Stimulated activated CD4-positive, alpha-beta T cell treated with anti-CD3 and anti-CD28 coated beads, TNF-alpha, amount 100 ng/mL, for 4 hours (primary cell): ENCODE data around the gene THRB.
"Not testable (repeated sequence)": the region's sequence is repeated elsewhere in the genome, so short reads cannot be mapped to it uniquely, and the experiment has no call there.

Experiments
- DNase-seq, 3 experiments: peaks; one replicate each; pipeline ENCODE4 v3.0.0-alpha.2; 2020; ENCODE audit warnings: low read depth in 3 of 3

THRB gene

GRCh38 chr3:24405057-24405456 is 89.6 kb downstream of the THRB start:
- DNase-seq, result no peak

- DNase-seq, result no peak
Measured at GRCh38 chr3:24401811-24402185, 92.9 kb downstream of the THRB start.

- DNase-seq, result no peak
Measured at GRCh38 chr3:24401090-24401810, 93.4 kb downstream of the THRB start.

GRCh38 chr3:24400450-24400849 is 94.2 kb downstream of the THRB start:
- DNase-seq, result no peak

- no peak for DNase-seq
Measured at GRCh38 chr3:24400015-24400414, 94.6 kb downstream of the THRB start.

- no peak for DNase-seq
Measured at GRCh38 chr3:24399614-24400013, 95.0 kb downstream of the THRB start.

GRCh38 chr3:24398712-24399111 is 95.9 kb downstream of the THRB start:
- DNase-seq, result not testable (repeated sequence)

GRCh38 chr3:24396338-24396737 is 98.3 kb downstream of the THRB start:
- no peak for DNase-seq

- DNase-seq, result no peak
Measured at GRCh38 chr3:24394754-24395153, 99.9 kb downstream of the THRB start.

- DNase-seq, result no peak
Measured at GRCh38 chr3:24393316-24393715, 101.3 kb downstream of the THRB start.

- DNase-seq, result no peak
Measured at GRCh38 chr3:24390169-24391130, 104.2 kb downstream of the THRB start.

GRCh38 chr3:24389108-24390090 is 105.3 kb downstream of the THRB start:
- DNase-seq, result no peak

- DNase-seq, result no peak
Measured at GRCh38 chr3:24388611-24389010, 106.0 kb downstream of the THRB start.

GRCh38 chr3:24388159-24388558 is 106.5 kb downstream of the THRB start:
- no peak for DNase-seq

GRCh38 chr3:24387493-24387892 is 107.2 kb downstream of the THRB start:
- no peak for DNase-seq

- no peak for DNase-seq
Measured at GRCh38 chr3:24387000-24387399, 107.7 kb downstream of the THRB start.

- no peak for DNase-seq
Measured at GRCh38 chr3:24386458-24386857, 108.2 kb downstream of the THRB start.

GRCh38 chr3:24385012-24385615 is 109.5 kb downstream of the THRB start:
- DNase-seq, result no peak

GRCh38 chr3:24382647-24383046 is 112.0 kb downstream of the THRB start:
- no peak for DNase-seq

- DNase-seq, result no peak
Measured at GRCh38 chr3:24379936-24380335, 114.7 kb downstream of the THRB start.

- no peak for DNase-seq
Measured at GRCh38 chr3:24378313-24378712, 116.3 kb downstream of the THRB start.
